HTR-8/SVneo (cell line): ENCODE data around the gene RNF182.
A peak's percentile ranks its signal among the peaks of the same experiment; 100 is the strongest.
"Not testable (repeated sequence)": the region's sequence is repeated elsewhere in the genome, so short reads cannot be mapped to it uniquely, and the experiment has no call there.

Source experiments
- DNase-seq: peaks from one replicate; pipeline ENCODE4 v3.0.0; 2011; ENCODE audit warnings: low spot score, mixed read lengths; ENCODE audit not compliant: insufficient read length
- FAIRE-seq: peaks from 2 replicates; lab custom pipeline; 2011; peaks lifted over from hg19 to GRCh38; lab: Jason Lieb, UNC

RNF182 gene

GRCh38 chr6:13991393-13991792, 66.6 kb downstream of the RNF182 start:
- DNase-seq (no peak), FAIRE-seq (no peak)

- DNase-seq (peak; percentile 76), FAIRE-seq (peak; percentile 77)
Measured at GRCh38 chr6:13992417-13993055, 67.8 kb downstream of the RNF182 start.

DNA sequence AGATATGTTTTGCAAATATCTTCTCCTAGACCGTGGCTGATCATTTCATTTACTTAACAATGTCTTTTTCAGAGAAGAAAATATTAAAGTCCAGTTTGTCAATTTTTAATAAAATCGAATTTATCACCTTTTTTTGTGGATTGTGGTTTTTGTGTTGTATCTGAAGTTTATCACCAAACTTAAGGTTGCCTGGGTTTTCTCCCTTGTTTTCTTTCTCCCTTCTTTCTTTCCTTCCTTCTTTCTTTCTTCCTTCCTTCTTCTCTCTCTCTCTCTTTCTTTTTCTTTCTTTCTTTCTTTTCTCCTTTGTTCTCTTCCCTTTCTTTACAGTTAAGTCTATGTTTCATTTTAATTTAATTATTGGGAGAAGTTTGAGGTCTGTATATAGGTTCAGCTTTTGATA, 68.7 kb downstream of the RNF182 start:
- no peak for FAIRE-seq

GRCh38 chr6:13998356-13998755, 73.6 kb downstream of the RNF182 start:
- FAIRE-seq (no peak), DNase-seq (no peak)

More for the DNA sequence above, 68.7 kb downstream of the RNF182 start:
- DNase-seq = no peak

DNA sequence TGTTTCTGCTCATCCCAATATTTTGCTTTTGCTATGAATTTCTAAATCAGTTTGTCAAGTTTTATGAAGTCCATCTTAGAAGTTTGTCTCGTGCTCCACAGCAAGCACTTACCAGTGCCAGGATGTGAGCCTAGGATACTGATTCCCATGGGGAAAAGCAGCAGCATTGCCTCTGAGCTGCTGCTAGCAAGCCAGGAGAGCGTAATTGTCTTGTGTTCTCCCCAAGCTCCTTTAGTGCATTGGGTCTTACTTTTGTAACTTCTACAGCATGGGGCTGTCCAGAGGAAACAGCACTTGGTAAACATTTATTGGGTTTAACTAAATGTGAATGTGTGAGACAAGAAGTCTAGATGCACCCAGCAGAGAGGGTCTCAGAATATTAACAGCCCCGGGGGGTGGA, 76.1 kb downstream of the RNF182 start:
- no peak for FAIRE-seq
- no peak for DNase-seq

GRCh38 chr6:14001329-14002012, 76.7 kb downstream of the RNF182 start:
- FAIRE-seq (peak; percentile 93), DNase-seq (peak; percentile 87)

DNA sequence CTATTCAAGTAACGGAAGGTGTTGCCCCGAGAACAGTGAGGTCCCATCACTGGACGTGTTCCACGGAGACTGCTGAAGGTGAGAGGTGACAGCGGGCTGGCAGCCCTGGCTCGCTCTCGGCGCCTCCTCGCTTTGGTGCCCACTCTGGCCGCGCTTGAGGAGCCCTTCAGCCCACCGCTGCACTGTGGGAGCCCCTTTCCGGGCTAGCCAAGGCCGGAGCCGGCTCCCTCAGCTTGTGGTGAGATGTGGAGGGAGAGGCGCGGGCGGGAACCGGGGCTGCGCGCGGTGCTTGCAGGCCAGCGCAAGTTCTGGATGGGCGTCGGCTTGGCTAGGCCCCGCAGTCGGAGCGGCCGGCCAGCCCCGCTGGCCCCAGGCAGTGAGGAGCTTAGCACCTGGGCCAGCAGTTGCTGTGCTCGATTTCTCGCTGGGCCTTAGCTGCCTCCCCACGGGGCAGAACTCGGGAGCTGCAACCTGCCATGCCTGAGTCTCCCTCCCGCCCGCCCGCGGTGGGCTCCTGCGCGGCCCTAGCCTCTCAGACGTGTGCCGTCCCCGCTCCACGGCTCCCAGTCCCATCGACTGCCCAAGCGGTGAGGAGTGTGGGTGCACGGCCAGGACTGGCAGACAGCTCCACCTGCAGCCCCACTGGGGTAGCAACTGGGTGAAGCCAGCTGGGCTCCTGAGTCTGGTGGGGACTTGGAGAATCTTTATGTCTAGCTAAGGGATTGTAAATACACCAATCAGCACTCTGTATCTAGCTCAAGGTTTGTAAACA, 77.6 kb downstream of the RNF182 start:
- FAIRE-seq (no peak), DNase-seq (no peak)

- FAIRE-seq (no peak), DNase-seq (no peak)
Measured at GRCh38 chr6:14004258-14004657, 79.5 kb downstream of the RNF182 start.

DNA sequence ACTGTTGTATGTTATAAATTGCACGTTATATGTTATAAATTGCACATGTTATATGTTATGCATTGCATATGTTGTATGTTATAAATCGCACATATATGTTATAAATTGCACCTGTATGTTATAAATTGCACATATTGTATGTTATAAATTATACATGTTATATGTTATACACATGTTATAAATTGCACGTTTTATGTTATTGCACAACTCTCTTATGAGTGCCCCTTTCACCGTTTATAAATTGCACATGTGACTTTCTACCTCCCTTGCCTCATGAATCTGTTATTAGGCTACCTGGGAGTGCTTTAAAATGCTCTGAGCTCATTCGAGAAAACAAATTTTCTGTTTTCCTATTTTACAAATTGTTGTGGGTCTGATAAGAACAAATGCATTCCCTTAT, 84.1 kb downstream of the RNF182 start:
- no peak for FAIRE-seq
- no peak for DNase-seq

DNA sequence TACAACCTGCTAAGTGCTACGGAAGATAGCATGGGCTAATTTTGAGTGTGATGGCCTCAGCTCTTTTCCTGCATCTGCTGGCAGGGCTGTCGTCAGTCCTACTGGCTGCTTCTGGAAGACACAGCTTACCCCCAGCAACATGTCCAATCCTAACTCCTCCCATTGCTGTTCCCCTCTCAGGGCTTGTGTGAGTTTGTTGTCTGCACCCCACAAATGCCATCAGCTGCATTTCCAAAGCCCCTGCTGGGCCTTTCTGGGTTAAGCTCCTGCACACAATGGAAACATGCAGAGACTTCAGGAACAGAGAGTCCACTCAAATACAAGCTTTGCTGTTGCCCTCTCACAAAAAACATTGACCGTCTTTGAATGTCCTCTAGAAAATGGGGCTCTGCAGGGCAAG, 84.7 kb downstream of the RNF182 start:
- DNase-seq (no peak), FAIRE-seq (no peak)

- FAIRE-seq = no peak
Measured at GRCh38 chr6:14010275-14010674, 85.5 kb downstream of the RNF182 start.

GRCh38 chr6:14012313-14013030, 87.7 kb downstream of the RNF182 start:
- peak; percentile 40 for FAIRE-seq
- no peak for DNase-seq

More at GRCh38 chr6:14010275-14010674, 85.5 kb downstream of the RNF182 start:
- DNase-seq = no peak

GRCh38 chr6:14015964-14016363, 91.2 kb downstream of the RNF182 start:
- FAIRE-seq = no peak
- DNase-seq = no peak

- FAIRE-seq = no peak
- DNase-seq = no peak
Measured at GRCh38 chr6:14016432-14016831, 91.7 kb downstream of the RNF182 start.

- DNase-seq (no peak), FAIRE-seq (no peak)
Measured at GRCh38 chr6:14016935-14017625, 92.3 kb downstream of the RNF182 start.

DNA sequence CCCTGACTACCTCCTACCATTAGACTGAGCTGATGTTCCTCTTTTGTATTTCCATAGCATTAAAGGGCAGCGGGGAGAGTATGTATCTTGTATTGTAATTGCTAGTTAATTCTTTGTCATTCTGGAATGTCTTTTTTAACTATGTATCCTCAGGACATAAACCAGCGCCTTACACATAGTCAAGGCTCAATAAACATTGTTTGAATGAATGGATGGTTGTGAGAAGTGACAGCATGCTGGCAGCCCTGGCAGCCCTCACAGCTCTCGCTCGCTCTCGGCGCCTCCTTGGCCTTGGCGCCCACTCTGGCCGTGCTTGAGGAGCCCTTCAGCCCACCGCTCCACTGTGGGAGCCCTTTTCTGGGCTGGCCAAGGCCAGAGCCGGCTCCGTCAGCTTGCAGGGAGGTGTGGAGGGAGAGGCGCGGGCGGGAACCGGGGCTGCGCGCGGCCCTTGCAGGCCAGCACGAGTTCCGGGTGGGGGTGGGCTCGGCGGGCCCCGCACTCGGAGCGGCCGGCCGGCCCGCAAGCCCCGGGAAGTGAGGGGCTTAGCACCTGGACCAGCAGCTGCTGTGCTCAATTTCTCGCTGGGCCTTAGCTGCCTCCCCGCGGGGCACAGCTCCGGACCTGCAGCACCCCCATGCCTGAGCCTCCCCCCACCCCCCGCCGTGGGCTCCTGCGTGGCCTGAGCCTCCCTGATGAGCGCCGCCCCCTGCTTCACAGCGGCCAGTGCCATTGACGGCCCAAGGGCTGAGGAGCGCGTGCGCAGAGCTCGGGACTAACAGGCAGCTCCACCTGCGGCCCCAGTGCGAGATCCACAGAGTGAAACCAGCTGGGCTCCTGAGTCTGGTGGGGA, 93.1 kb downstream of the RNF182 start:
- FAIRE-seq = no peak
- no peak for DNase-seq

DNA sequence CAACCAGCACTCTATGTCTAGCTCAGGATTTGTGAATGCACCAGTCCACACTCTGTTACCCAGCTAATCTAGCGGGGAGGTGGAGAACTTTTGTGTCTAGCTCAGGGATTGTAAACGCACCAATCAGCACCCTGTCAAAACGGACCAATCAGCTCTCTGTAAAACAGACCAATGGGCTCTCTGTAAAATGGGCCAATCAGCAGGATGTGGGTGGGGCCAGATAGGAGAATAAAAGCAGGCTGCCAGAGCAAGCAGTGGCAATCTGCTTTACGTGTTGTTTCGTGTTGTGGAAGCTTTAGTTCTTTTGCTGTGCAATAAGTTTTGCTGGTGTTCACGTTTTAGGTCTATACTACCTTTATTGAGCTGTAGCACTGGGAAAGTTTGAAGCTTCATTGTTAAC, 93.8 kb downstream of the RNF182 start:
- DNase-seq, FAIRE-seq: not testable (repeated sequence)

DNA sequence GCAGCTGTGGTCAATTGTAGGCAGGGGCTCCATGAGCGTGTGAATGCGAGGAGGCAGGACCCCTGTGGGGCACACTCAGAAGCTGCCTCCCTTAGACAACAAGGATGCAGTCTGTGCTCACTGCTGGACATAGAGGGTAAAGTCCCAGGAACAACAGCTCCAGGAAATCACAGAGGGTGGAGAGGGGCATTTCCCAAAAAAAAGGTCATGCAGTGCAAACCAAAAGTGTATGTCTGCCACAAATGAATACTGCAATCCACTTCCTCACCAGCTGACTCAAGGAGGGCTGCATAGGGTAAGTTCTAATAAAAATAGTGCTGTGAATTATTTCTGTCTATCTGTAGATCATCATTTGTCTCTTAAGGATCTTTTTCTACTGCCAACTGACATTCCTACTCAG, 95.8 kb downstream of the RNF182 start:
- FAIRE-seq (no peak), DNase-seq (no peak)

DNA sequence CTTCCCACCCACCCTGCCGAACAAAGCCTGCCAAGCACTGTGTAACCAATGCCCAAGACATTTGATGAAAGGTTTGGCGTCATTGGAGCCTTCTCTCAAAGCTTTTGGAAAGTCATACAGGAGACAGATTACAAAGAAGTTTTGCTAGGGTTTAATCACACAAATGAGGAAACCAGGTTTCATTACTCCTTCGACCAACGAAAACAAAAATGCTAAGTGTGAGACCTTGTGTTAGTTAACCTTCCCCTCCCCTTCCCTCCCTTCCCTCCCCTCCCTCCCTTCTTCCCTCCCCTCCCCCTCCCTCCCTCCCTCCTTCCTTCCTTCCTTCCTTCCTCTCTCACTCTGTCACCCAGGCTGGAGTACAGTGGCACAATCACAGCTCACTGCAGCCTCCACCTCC, 96.7 kb downstream of the RNF182 start:
- FAIRE-seq = no peak

More for the DNA sequence above, 96.7 kb downstream of the RNF182 start:
- no peak for DNase-seq
